Endodermal cell (in vitro differentiated cells): ENCODE data around the gene TUBB6. TPM values are rescaled to one million over a fixed set of nuclear protein-coding genes. Genes with fewer than 3 reads are reported as not detected.

Experiments used
- DNase-seq: peaks from one replicate; pipeline ENCODE4 v3.0.0-alpha.2; 2017
- H3K27ac ChIP-seq: 2 replicates; pipeline ENCODE4 v1.5.1; 2013; ENCODE audit warnings: mild to moderate bottlenecking, low read depth, low read length, moderate library complexity
- H3K27me3 ChIP-seq: 2 replicates; pipeline ENCODE4 v1.6.1; 2013; ENCODE audit warnings: mild to moderate bottlenecking, low read length, moderate library complexity; ENCODE audit not compliant: insufficient read depth, control insufficient read depth, poor library complexity, severe bottlenecking
- H3K36me3 ChIP-seq: 2 replicates; pipeline ENCODE4 v1.7.0; 2013; ENCODE audit warnings: mild to moderate bottlenecking, low read length, moderate library complexity; ENCODE audit not compliant: control insufficient read depth, insufficient read depth
- H3K4me1 ChIP-seq: one replicate; pipeline ENCODE4 v1.7.0; 2013; ENCODE audit warnings: low read length; ENCODE audit not compliant: control insufficient read depth, insufficient read depth
- H3K4me3 ChIP-seq: 2 replicates; pipeline ENCODE4 v1.5.1; 2013; ENCODE audit warnings: mild to moderate bottlenecking, low read length, moderate library complexity
- H3K9ac ChIP-seq: 2 replicates; pipeline ENCODE4 v1.6.1; 2013; ENCODE audit warnings: mild to moderate bottlenecking, low read length, moderate library complexity; ENCODE audit not compliant: poor library complexity, severe bottlenecking; ENCODE audit errors: extremely low read depth
- H3K9me3 ChIP-seq: 2 replicates; pipeline ENCODE4 v1.6.1; 2013; ENCODE audit warnings: mild to moderate bottlenecking, low read length, moderate library complexity; ENCODE audit not compliant: control insufficient read depth
- H3K27ac Mint-ChIP-seq: 2 replicates; pipeline ENCODE4 v1.8.0; 2020; ENCODE audit warnings: mixed read lengths
- H3K27me3 Mint-ChIP-seq: 2 replicates; pipeline ENCODE4 v1.8.0; 2021; ENCODE audit warnings: mild to moderate bottlenecking, mixed read lengths; ENCODE audit not compliant: insufficient read depth
- H3K36me3 Mint-ChIP-seq: 2 replicates; pipeline ENCODE4 v1.8.0; 2020; ENCODE audit warnings: low read depth, mixed read lengths
- H3K4me1 Mint-ChIP-seq: 2 replicates; pipeline ENCODE4 v1.8.0; 2020; ENCODE audit warnings: mixed read lengths
- H3K4me3 Mint-ChIP-seq: 2 replicates; pipeline ENCODE4 v1.8.0; 2020; ENCODE audit warnings: mild to moderate bottlenecking, moderate library complexity, mixed read lengths
- H3K9me3 Mint-ChIP-seq: 2 replicates; pipeline ENCODE4 v1.8.0; 2020; ENCODE audit warnings: mild to moderate bottlenecking, mixed read lengths
- WGBS, 2 experiments: methylation state at CpG; one replicate each; pipeline versions ENCODE4 v1.1.5 to v1.1.7; 2013; ENCODE audit warnings: missing lambda C conversion rate in 2 of 2, mixed read lengths in 1 of 2; ENCODE audit not compliant: insufficient coverage in 1 of 2, insufficient read length in 1 of 2; 5-methylcytosine and 5-hydroxymethylcytosine counted together
- total RNA-seq, 2 donors: library from RNA; stranded (reverse); fragmentation: NEBNext Ultra II Directional in 1 of 2; extraction: Animal tissue kit (Norgen Biotek cat#: 25700) in 1 of 2; gene quantifications; 2 replicates in 1 of 2; 3 replicates in 1 of 2; pipeline ENCODE4 v1.2.1, GENCODE V29; 2021
- TF ChIP-seq, protein P1 (sequence below): fragments of 200-600 bp; sonication (generic); conservative IDR thresholded peaks from 2 replicates; pipeline ENCODE4 v1.5.0; 2021; ENCODE audit warnings: antibody characterized with exemption, mild to moderate bottlenecking

The TUBB6 gene
- total RNA-seq, 2 donors from 2014 or later = 33.0 to 45.4 TPM

DNA sequence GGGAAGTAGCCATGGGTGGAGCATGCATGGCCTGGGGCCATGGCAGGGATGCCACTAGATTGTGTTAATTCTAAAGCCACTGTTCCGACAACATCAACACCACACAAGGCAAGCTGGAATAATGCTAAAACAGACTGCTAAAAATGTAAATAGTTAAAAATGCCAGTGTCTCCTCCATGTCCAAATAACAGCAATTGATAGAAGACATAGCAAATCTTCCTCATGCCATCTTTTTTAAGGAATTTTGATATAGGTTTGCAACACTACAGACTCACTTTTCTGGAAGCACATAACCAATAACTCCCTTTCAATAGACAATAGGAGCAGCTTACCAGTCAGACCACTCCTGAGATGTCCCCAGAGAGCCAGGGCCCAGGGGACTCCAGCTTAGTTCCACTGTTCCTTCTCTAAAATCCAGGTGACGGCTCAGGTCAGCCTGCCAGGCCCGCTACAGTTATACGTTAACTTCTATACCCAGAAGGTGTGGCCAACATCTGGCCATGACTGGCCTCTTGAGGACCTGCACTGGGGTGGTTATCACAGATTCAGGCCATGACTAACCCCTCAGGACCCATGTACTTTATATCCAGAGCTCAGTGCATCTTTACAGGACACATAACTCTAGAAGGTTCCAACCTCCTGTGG lies 20.3 kb downstream of the TUBB6 start:
- no peaks in the 10 kb centered on the region for H3K4me1 Mint-ChIP-seq

DNA sequence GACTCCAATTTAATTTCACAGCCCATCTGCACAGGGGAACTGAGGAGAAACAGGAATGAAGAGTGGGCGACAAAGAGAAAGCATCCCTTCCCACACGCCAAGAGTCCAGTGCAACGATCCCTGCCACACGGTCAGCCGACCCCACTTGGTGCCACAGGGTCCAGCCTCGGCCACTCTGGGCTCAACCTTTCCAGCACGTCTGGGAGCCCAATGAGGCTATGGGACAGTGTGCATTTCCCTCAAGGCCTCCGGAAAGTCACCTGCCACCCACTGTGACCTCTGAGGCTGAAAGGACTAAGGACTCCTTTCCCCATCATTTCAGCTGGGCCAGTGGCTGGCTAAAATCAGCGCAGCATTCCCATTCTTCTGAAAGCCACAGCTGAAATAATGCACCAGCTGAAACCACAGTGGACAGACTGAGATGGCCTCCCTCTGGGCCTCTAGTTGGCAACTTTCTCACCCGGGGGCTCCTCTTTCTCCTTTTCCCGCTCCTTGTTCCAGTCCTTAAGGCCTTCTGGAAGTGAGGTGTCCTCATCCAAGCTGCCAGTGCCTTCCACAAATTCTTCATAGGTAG lies 21.2 kb downstream of the TUBB6 start:
- no peak for DNase-seq
- H3K27me3 ChIP-seq = no peaks in the 10 kb centered on the region
- H3K9me3 Mint-ChIP-seq = no peaks in the 10 kb centered on the region
- H3K4me1 Mint-ChIP-seq = peaks cover 4% of the 10 kb centered on the region
- H3K9ac ChIP-seq = no peak overlapping the region
- H3K27me3 Mint-ChIP-seq = no peaks in the 10 kb centered on the region
- no peaks in the 10 kb centered on the region for H3K9me3 ChIP-seq
- 92 to 94% methylated on average over 10 to 11 of the region's 11 CpGs for WGBS, 2 experiments
- no peak overlapping the region for H3K27ac Mint-ChIP-seq
- no peak overlapping the region for H3K27ac ChIP-seq
- H3K36me3 Mint-ChIP-seq = peaks cover 65% of the 10 kb centered on the region
- TF ChIP-seq, protein P1, sequence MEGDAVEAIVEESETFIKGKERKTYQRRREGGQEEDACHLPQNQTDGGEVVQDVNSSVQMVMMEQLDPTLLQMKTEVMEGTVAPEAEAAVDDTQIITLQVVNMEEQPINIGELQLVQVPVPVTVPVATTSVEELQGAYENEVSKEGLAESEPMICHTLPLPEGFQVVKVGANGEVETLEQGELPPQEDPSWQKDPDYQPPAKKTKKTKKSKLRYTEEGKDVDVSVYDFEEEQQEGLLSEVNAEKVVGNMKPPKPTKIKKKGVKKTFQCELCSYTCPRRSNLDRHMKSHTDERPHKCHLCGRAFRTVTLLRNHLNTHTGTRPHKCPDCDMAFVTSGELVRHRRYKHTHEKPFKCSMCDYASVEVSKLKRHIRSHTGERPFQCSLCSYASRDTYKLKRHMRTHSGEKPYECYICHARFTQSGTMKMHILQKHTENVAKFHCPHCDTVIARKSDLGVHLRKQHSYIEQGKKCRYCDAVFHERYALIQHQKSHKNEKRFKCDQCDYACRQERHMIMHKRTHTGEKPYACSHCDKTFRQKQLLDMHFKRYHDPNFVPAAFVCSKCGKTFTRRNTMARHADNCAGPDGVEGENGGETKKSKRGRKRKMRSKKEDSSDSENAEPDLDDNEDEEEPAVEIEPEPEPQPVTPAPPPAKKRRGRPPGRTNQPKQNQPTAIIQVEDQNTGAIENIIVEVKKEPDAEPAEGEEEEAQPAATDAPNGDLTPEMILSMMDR = no peak
- H3K36me3 ChIP-seq = peaks cover 69% of the 10 kb centered on the region
- H3K4me3 Mint-ChIP-seq = no peak overlapping the region
- H3K4me1 ChIP-seq = peaks cover 5% of the 10 kb centered on the region
- H3K4me3 ChIP-seq = no peak overlapping the region

More for the DNA sequence above, 20.3 kb downstream of the TUBB6 start:
- H3K27ac Mint-ChIP-seq = no peak overlapping the region
- H3K27me3 Mint-ChIP-seq = no peaks in the 10 kb centered on the region
- Histone ChIP-seq H3K4me3 (no peak overlapping the region), H3K9ac (no peak overlapping the region), H3K27ac (no peak overlapping the region), H3K9me3 (no peaks in the 10 kb centered on the region), H3K27me3 (no peaks in the 10 kb centered on the region), H3K36me3 (peaks cover 67% of the 10 kb centered on the region), H3K4me1 (no peaks in the 10 kb centered on the region)
- no peaks in the 10 kb centered on the region for H3K9me3 Mint-ChIP-seq
- 96 to 98% methylated on average over 4 of the region's 4 CpGs for WGBS, 2 experiments
- H3K4me3 Mint-ChIP-seq = no peak overlapping the region
- H3K36me3 Mint-ChIP-seq = peaks cover 65% of the 10 kb centered on the region
- TF ChIP-seq, protein P1 = no peak
- no peak for DNase-seq

DNA sequence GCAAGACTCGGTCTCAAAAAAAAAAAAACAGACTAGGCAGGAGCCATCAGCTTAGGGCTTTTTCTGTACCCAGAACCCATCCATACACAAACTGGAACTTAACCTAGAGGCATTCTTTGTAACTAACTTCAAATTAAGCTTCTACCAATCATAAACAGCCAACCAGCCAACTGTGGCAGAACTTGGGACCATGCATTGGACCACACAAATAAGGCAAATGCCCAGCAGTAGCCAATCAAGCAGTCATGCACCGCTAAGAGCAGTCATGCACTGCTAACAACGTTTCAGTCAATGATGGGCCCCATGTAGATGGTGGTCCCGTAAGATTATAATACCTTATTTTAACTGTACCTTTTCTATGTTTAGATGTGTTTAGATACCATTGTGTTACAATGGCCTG lies 22.7 kb downstream of the TUBB6 start:
- H3K4me3 Mint-ChIP-seq = no peak overlapping the region

More for the DNA sequence above, 22.7 kb downstream of the TUBB6 start:
- TF ChIP-seq, protein P1 = no peak
- Mint-ChIP-seq H3K27ac (no peak overlapping the region), H3K9me3 (no peaks in the 10 kb centered on the region), H3K27me3 (no peaks in the 10 kb centered on the region), H3K4me1 (peaks cover 20% of the 10 kb centered on the region), H3K36me3 (peaks cover 54% of the 10 kb centered on the region)
- Histone ChIP-seq H3K9me3 (no peaks in the 10 kb centered on the region), H3K36me3 (peaks cover 61% of the 10 kb centered on the region), H3K4me1 (peaks cover 15% of the 10 kb centered on the region), H3K4me3 (no peak overlapping the region), H3K27ac (no peak overlapping the region), H3K27me3 (no peaks in the 10 kb centered on the region), H3K9ac (no peak overlapping the region)
- DNase-seq = no peak
- 99% methylated on average over 4 of the region's 4 CpGs; no CpG with 5 or more reads in 1 of the 2 experiments for WGBS, 2 experiments
